Right lobe of liver (tissue), 4 donors: ENCODE data around the gene ENO4.

Experiments
- CTCF ChIP-seq, 4 donors: fragments of 200-600 bp in 3 of 4; fragments of 450-650 bp in 1 of 4; IDR thresholded peaks; one replicate each; pipeline versions ENCODE4 v1.5.1 to v1.8.0; 2016 to 2022; ENCODE audit warnings: antibody characterized with exemption in 4 of 4, mild to moderate bottlenecking in 2 of 4
- POLR2A ChIP-seq: fragments of 450-650 bp; IDR thresholded peaks from one replicate; pipeline ENCODE4 v1.6.1; 2017; ENCODE audit warnings: antibody characterized with exemption, mild to moderate bottlenecking
- donor health status: DM: no; HTN: no; CAD: no.
- donor health status: DM: no; HTN: no; CAD: no.
- donor health status: DM: no; HTN: yes; CAD: no.

DNA sequence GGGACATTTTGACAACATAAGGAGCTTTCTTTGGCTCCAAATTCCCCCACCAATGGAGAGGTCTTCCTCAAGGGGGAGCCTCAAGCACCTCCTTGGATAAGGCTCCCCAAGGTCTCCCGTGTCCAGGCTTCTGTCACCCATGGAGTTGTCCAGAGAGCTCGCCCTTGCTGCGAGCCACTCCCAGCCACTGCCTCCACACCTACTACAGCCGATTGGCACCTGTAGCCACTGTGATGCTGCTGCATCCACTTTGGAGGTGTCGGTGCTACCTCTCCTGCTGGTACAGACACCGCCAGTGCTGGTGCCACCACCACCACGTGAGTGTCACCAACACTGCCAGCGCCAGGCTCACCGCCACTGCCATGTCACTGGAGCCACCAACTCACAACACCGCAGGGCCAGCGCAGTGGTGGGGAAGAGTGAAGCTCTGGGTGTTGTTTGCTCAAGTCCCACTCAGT lies 22.1 kb upstream of the ENO4 start:
- no peak for TF ChIP-seq POLR2A
- TF ChIP-seq CTCF (IDR thresholded peaks at IDR 0.05): peak in 1 of 4 donors; percentile 25
